Upper lobe of left lung (tissue), 4 donors: Measurements from ENCODE around the gene ZNF30.

Source experiments
- POLR2AphosphoS5 ChIP-seq, 2 donors: sonication (generic); formaldehyde crosslinking; IDR thresholded peaks; one replicate each; pipeline ENCODE4 v1.5.1; 2017; ENCODE audit warnings: antibody characterized with exemption in 2 of 2
- TF ChIP-seq, protein P1 (sequence below), 6 experiments: fragments of 450-650 bp in 4 of 6; fragments of 200-600 bp in 2 of 6; sonication (generic) in 2 of 6; IDR thresholded peaks; one replicate each; pipeline ENCODE4 v1.5.1; 2016 to 2019; ENCODE audit warnings: antibody characterized with exemption in 6 of 6

GRCh38 chr19:34967551-34967950 is 40.8 kb downstream of the ZNF30 start:
- TF ChIP-seq, protein P1, sequence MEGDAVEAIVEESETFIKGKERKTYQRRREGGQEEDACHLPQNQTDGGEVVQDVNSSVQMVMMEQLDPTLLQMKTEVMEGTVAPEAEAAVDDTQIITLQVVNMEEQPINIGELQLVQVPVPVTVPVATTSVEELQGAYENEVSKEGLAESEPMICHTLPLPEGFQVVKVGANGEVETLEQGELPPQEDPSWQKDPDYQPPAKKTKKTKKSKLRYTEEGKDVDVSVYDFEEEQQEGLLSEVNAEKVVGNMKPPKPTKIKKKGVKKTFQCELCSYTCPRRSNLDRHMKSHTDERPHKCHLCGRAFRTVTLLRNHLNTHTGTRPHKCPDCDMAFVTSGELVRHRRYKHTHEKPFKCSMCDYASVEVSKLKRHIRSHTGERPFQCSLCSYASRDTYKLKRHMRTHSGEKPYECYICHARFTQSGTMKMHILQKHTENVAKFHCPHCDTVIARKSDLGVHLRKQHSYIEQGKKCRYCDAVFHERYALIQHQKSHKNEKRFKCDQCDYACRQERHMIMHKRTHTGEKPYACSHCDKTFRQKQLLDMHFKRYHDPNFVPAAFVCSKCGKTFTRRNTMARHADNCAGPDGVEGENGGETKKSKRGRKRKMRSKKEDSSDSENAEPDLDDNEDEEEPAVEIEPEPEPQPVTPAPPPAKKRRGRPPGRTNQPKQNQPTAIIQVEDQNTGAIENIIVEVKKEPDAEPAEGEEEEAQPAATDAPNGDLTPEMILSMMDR (IDR thresholded peaks at IDR 0.05) = no peak
- no peak for TF ChIP-seq POLR2AphosphoS5 (IDR thresholded peaks at IDR 0.05)
